HG02970 (cell line): ENCODE data around the gene AURKA.
"Not testable (repeated sequence)": the region's sequence is repeated elsewhere in the genome, so short reads cannot be mapped to it uniquely, and the experiment has no call there.

Experiments
- ATAC-seq: cut with Tn5 transposase; IDR thresholded peaks from one replicate; pipeline ENCODE4 v1.9.1; 2021; ENCODE audit warnings: mild to moderate bottlenecking, moderate library complexity, moderate number of reproducible peaks; ENCODE audit not compliant: unreplicated experiment, low FRiP score

Gene AURKA

GRCh38 chr20:56392881-56393482 is 967 bp upstream of the AURKA start:
- ATAC-seq: no peak

DNA sequence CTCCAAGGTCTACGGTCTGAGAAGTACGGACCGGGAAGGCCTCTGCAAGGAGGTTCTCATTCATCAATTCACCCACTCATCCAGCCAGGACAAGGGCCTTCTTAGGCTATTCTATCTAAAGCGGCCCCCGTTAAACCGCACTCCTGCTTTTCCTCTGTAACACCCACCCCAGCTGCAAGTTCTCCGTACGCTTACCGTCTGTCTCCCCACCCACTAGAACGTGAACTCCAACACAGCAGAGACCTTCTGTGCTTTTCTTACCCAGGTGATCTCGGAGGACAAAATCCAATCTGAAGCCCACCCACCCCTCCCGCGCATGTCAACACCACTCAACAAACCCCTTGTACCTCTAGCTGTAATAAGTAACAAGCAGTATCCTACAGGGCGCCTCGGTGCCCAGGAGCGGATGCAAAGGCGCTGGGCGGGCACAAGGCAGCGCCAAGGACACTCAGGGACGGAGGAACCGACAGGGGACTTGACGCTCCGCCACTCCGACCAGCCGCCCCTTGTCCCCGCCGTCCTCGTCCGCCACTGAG is 351 bp downstream of the AURKA start:
- ATAC-seq: peak; percentile 23

GRCh38 chr20:56391037-56391436 is 978 bp downstream of the AURKA start:
- ATAC-seq: no peak

DNA sequence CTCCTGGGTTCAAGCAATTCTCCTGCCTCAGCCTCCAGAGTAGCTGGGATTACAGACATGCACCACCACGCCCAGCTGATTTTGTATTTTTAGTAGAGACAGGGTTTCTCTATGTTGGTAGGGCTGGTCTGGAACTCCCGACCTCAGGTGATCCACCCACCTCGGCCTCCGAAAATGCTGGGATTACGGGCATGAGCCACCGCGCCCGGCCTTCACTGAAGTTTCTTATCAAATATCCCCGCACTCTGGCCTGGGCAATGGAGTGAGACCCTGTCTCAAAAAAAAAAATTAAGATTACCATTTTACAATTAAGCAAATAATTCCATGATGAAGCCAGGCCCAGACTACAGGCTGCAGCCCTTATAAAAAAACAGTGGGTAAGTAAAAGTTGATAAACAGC is 1.6 kb downstream of the AURKA start:
- not testable (repeated sequence) for ATAC-seq

DNA sequence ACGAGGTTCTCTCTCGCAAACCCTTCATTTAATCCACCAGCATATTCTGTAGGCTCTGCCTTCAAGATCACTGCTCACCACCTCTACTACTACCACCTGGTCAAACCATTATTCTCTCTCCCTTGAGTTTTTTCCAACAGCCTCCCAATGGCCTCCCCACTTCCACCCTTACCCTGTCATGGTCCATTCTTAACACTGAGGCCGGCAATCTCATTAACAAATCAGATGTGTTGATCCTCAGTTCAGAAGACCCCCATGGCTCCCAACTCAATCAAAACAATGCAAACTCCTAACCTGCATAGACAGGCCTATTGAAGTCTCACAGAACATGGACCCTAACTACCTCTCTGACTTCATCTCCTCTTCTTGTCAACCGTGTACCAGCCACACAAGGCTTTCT is 2.2 kb downstream of the AURKA start:
- ATAC-seq: no peak

GRCh38 chr20:56388882-56389281 is 3.1 kb downstream of the AURKA start:
- no peak for ATAC-seq

DNA sequence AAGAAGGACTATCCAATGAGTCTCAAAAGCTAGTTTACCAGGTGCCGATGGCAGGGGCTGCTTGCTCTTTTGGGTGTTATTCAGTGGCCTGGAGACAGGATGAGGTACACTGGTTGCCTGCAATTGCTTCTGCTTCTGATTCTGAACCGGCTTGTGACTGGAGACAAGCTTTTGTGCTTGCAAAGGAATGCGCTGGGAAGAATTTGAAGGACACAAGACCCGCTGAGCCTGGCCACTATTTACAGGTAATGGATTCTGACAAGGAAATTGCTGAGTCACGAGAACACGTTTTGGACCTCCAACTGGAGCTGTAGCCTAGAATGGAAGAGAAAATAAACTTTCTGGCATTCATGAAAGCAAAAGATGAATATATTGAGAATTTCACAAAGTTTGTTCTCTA is 5.8 kb downstream of the AURKA start:
- ATAC-seq: no peak

DNA sequence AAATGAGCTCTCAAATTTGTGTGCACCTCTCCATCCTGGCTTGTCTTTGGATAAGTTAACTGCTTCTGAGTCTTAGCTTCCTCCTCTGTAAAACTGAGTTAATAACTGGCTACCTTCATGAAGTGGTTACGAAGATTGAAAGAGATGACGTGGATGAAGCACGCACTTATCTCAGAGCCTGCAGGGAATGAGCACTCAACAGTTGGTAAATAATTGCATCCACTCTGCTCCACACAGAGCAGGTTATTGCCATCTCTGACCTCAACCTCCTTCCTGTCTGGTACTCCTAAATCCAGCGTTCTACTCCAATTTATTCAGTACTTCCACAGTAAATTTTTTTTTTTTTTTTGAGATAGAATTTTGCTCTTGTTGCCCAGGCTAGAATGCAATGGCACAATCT is 6.9 kb downstream of the AURKA start:
- no peak for ATAC-seq

GRCh38 chr20:56383334-56383733 is 8.7 kb downstream of the AURKA start:
- no peak for ATAC-seq

DNA sequence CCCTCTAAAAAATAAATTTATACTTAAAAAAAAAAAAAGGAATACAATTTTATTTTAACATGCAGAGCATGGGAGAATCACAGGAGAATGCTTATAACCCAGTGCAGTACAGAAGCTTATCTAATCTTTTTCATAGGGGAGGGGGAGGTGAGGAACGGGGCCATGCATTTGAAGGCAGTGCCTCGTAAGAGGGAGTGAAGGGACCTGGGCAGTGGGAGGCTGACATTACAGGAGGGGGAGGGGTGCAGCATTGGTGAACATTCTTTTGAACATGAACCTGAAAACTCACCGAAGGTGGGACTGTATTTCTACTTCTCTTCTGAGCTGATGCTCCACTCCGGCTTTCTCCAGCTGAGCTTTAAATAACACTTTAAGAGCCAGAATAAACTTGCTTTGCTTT is 9.3 kb downstream of the AURKA start:
- ATAC-seq: no peak

DNA sequence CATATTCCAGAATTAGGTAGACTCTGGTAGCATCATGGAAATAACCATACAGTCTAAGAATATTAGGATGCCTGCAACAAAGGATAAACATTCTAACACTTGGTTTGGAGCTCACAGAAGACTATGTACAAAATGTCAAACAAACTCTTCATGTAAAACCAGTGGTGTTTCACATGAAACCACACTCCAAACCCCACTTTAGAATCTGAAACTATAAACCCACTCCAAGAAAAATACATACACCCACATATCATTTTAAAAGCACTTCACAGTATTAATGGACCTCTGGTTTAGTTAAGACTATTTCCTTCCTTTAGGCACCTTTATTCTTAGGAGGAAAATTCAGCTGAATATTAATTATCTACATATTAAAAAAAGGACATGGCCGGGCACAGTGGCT is 10.5 kb downstream of the AURKA start:
- ATAC-seq: no peak

DNA sequence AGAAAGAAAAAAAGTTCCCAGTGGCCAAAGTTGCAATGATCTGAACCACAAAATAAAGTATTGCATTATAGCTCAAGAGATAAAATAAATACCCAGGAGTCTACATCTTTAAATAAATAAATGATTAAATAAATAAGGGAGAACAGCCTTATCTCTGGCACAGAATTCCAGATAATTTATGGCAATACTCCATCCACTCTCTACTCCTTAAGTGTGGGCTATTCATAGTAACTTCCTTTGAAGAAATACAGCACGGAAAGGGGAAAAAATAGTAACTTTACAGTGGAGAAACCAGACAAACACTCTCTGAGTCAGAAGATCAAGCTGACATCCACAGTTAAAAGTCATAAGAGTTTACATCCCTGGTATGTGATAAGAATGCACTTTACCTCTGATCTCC is 11.6 kb downstream of the AURKA start:
- ATAC-seq: no peak

DNA sequence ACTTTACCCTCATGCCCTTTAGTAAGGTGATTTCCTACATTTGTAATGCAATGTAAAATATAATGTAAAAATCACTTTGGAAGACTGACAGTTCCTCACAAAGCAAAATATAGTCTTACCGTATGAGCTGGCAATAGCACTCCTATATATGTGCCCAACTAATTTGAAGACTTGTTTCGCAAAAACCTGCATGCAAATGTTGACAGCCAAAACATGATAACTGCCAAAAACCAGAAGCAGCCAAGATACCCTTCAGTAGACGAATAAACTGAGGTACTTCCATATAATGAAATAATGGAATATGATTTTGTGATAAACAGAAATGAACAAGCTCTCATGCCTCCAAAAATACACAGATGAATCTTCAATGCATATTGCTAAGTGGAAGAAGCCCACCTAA is 13.6 kb downstream of the AURKA start:
- ATAC-seq: no peak

DNA sequence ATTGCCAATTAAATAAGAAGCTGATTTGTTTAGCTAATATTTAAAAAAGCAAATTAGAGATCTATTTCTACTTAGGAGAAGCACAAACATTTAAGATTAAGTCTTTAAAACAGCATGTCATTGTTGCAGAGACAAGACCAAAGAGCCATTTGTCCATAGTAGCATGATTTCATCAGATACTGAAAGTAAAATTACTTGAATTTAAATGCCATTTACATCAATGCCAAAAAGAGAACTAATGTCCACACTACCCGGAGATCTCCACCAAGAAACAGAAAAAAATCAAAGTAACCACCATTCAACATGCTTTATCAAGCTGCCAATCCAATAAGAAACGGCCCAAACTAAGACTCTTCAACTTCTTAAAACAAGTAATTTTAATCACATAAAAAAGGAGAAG is 15.7 kb downstream of the AURKA start:
- ATAC-seq: no peak

DNA sequence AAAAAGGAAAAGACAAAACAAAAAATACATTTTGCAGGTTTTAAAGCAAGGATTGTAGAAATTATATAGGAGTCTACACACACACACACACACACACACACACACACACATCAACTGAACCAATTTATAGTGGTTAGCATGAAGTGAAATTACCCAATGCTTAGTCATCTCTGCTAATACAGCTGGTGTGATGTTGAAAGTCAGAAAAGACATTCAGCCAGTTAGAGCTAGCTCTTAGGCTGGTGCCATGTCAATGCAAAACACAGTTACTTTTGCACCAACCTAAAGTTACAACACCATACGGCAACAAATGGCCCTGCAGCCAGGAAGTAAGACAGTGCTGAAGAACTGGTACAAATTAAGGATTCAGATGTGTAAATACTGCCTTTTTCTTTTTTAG is 18.1 kb downstream of the AURKA start:
- no peak for ATAC-seq

- no peak for ATAC-seq
Measured at GRCh38 chr20:56372850-56373249, 19.2 kb downstream of the AURKA start.

DNA sequence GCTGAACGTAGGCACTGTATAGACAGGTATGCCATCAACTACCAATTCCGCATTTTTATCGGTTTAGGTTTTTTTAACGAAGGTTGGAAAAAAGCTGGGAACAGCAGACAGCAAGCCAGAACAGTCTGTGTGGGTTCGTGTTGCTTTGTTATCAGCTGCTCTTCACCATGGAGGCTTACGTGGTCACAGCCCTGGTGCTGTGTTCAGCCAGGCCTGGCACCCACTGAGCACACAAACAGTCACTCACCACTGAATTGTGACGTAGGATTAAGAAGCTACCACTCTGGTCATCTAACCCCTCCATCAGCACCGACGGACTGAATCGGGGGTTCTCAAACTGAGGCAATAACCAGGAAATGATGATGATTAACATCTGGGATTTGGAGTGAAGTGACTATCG is 20.0 kb downstream of the AURKA start:
- no peak for ATAC-seq

GRCh38 chr20:56369179-56369578 is 22.8 kb downstream of the AURKA start:
- ATAC-seq: no peak

GRCh38 chr20:56368351-56369134 is 23.5 kb downstream of the AURKA start:
- ATAC-seq: no peak

- no peak for ATAC-seq
Measured at GRCh38 chr20:56363491-56363890, 28.5 kb downstream of the AURKA start.

- ATAC-seq: no peak
Measured at GRCh38 chr20:56362833-56363413, 29.1 kb downstream of the AURKA start.

- ATAC-seq: no peak
Measured at GRCh38 chr20:56361900-56362299, 30.1 kb downstream of the AURKA start.
